CD4-positive, alpha-beta T cell treated with Interleukin-2 at 100 ng/mL for 4 hours (primary cell): Measurements from ENCODE around the gene KHSRP.
"Not testable (repeated sequence)": the region's sequence is repeated elsewhere in the genome, so short reads cannot be mapped to it uniquely, and the experiment has no call there.

ENCODE experiments used
- DNase-seq: peaks from one replicate; pipeline ENCODE4 v3.0.0-alpha.2; 2020; ENCODE audit warnings: low spot score

The KHSRP gene

DNA sequence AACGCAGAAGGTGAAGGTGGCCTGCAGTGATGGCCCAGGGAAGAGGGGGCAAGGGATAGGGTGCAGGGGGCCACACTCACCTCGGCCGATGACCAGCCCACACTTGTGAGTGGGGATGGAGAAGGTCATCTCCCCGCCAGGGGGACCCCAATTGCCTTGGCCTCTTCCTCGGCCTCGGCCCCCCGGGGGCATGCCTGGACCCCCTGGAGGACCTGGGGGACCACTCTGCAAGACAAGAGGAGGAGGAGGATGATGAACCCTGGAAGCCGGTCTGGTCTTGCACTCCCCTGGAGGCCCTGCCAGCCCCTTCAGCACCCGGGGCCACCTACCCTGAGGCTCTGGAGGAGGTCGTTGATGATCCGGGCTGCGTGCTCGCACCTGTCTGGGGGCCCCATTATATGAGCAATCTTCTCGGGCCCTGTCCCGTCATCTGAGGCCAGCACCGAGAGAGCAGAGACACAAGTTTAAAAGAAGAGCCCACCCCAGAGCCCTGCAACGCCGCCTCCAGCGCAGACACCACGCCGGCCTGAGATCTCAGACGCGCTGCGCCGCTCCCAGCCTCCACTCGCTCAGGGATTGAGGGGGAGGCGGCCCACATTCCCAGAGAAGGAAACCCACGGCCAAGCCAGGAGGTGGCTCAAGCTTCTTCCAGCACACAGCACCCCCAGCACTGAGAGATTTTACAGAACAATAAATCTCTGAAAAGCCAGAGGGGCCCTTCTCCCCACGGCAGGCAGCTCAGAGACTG, 7.8 kb downstream of the KHSRP start:
- DNase-seq = no peak

DNA sequence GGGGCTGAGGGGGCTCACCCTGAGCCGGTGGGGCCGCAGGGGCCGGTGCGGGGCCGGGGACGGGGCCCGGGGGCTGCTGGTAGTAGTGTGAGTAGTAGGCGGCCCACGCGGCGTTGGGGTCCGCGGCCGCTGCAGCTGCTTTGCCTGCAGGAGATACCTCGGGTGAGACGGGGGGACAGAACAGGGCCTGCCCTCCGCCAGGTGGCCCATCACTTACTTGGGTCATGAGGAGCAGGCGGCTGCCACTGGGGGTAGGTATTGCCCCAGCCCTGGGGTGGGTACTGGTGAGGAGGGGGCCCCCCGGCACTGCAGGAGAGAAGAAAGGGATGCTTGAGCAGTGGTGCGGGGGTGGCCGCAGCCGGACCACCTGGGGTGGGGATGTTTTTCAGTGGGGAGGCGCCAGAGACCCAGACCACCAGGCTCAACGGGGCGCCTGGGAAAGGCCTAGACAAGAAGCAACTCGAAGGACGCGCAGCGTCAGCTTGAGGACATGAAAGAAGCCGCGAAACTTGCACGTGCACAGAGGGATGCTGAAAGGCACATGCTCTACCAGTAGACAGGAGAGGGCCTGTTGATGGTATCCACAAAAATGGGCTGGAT, 8.9 kb downstream of the KHSRP start:
- no peak for DNase-seq

DNA sequence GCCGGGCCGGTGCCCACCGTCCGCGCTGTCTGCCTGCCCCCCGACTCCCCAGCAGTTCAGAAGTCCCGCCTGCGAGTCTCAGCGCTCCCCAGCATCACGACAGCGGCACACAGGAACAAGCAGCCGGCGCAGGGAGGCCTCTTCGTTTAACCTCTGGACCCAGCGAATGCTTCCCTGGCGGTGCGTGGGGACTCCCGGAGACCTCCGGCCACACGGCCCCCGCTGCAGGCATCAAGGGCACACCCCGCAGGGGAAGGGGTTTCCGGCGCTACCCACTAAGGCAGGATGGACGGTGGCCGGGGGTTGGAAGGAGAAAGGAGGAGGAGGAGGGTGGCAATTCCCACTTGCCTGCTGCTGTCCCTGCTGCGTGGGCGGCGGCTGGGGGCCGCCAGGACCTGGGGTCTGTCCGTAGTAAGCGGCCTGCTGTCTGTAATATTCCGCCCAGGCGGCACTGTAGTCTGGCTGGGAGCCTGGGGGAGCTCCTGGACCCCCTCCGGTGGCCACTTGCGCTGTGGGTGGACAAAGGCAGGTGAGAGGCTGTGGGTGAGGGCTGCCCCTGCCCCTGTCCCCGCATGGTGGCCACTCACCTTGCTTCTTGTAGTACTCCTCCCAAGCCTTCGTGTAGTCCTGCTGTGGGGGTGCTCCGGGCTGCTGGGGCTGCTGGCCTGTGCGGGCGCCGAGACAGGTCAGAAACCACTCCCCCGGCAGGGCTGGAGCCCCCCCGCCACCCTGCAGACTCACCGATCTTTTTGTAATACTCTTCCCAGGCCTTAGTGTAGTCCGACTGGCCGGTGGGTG, 9.6 kb downstream of the KHSRP start:
- DNase-seq = no peak

DNA sequence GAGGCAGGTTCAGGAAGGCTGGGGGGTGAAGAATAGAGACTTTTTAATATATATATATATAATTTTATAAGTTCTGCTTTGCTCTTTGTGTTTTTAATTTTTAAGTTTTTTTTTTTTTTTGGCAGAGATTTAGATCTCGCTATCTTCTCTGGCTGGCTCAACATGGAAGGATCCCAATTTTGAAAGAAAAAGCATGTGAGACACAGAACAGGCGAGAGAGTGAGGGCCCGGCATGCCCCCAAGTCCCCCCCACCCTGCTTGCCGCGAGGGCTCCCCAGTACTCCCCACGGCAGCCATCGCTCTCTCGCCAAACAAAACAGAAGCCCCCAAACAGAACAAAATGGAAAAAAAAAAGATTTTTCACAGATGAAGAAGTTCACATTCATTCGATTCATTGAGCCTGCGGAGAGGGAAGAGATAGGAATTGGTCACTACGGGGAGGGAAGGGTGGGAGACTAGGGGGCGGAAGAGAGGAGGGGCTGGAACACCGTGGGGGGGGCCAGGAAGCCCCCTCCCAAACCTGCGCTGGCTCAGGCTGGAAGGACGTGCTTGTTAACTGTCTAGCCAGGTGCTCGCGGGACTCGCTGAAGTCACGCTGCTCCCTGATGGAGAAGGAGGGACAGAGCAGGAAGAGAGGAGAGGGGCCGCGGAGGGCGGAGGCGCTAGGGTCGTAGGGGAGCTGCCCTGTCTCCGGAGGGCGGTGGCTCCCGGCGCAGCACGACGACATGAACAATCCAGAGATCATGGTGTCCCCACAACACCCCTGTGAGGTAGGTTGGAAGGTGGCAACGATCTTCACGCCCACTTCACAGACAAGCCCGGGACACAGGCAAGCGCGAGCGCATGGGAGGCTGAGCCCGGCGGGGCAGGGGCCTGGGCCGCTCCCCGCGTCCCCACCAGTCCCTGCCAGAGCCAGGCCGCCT, 10.6 kb downstream of the KHSRP start:
- no peak for DNase-seq

DNA sequence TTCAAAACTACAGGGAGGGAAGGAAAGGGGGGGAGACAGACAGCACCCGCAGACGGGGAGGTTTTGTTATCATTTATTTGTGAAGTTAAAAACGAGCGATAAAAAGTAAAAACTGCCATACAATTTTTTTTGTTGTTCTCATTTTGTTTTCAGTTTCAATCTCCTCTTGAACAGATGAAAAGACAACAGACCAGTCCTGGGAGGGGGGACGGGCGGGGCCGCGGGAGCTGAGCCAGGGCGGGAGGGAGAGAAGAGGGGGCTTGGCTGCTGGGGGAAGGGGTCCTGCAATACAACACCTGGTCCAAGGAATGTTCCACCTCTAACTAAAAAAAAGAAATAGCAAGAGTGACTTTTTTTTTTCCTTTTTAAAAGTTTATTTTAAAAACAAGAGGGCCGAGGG, 11.3 kb downstream of the KHSRP start:
- DNase-seq = no peak

DNA sequence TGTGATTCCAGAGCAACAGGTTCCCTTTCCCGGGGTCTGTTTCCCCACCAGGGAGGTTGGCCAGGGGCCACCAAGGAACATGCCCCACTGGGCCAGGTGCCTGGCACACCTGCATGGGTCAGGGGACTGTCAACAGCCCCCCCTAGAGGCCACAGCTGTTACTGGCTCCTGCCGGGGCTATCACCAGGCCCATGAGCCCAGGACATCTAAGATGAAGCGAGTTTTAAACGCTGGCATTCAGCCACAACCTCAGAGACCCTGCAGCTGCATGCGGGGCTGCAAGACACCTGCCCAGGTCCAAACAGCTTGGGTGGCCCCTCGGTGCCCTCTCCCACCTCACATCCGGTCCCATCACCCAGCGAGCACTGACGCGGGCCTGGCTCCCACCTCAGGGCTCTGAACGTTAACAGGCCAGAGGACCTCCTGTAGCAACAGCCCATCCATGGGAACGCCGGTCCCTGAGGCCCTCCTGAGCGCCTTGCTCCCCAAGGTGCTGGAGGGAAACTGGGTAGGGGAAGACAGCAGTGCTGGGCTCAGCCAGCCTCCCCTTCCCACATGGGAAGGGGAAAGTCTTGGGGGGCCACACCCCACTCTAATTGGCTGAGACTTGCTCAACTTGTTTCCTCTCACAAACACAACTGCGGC, 12.0 kb downstream of the KHSRP start:
- DNase-seq = peak; percentile 45

DNA sequence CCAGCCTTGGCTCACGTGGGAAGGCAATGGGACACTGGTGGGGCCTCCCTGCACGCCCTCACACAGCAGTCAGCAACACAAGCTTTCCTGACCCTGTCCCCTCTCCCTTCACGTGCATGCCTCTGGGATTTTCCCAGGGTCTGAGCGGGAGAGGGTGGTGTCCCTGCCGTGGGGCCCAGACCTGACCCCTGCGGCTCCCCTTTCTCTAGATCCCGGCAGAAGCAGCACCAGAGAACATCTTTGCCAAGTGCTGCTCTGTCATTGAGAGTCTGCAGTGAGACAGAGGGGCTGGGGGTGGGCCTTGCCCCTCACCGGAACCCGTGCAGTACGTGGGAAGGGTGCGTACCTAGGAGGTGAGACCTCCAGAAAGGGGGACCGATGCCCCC, 12.6 kb downstream of the KHSRP start:
- DNase-seq = no peak

DNA sequence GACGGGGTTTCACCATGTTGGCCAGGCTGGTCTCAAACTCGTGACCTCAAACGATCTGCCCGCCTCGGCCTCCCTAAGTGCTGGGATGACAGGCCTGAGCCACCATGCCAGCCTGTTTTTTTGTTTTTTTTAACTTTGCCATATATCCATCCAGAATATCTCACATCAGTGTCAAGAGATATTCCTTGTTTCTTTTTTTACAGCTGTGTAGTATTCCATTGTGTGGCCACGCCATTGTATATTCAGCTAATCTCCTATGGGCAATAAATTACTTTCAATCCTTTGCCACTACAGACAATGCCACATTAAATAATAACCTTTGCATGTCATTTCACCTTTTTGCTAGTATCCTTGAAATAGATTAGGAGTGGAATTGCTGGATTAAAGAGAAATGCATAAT, 15.3 kb downstream of the KHSRP start:
- DNase-seq = no peak

DNA sequence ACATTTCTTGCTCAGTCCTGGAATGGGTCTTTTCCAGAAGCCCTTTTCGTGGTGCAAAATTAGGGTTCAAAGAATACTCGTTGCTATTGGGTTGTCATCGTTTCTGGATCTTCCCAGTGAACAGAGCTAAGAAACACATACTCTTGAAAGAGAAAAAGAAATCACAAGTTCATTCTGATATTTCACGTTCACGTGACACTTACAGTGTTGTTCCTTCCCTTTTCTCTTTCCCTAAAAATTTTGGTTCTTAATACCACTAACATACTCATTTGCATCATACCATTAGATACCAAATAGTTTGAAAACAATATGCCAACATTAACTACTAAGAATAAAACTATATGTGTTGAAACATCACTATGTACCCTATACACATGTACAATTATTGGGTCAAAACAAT, 18.2 kb downstream of the KHSRP start:
- no peak for DNase-seq

DNA sequence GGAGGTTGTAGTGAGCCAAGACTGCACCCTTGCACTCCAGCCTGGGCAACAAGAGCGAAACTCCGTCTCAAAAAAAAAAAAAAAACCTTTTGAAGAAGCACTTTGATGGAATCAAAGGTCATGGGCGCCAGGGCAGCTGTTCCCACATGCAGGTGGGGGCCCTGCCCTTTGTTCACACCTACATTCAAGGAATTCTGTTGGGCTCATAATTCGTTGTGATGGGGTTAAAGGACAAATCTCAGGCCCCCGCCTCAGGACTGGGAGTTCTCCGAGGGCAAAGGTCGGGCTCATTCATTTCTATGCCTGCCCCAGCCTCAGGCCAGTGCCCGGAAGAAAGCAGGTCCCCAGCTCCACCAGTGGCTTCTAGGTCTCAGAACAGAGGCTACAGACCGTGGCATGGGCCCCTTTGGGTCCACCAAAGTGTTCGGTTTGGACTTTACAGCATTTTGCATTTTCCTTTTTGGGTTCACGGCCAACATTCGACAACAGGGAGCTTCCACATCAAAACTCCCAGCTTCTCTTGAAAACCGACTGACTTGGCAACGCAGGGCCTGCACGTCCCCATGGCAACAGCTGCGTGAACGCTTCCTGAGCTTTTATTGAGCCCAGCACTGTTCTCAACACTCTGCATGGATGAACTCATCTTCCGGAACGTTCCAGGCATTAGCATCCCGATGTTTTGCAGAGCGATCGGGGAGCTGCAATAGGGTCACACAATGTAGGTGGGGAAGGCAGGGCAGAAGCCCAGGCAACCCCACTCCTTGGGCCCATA, 21.6 kb downstream of the KHSRP start:
- no peak for DNase-seq

DNA sequence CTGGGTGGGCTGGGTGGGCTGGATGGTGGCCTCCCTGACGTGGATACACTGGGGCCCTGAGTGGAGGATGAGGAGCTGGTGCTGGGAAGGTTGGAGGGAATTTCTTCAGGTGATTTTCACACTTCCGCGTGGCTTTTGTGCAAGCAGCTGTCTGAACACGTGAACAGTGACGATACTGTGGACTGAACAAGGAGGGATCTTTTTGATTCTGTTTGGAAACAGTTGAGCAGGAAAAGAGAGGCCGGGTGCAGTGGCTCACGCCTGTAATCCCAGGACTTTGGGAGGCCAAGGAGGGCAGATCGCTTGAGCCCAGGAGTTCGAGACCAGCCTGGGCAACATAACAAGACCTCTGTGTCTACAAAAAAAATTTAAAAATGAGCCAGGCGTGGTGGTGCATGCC, 22.6 kb downstream of the KHSRP start:
- DNase-seq = no peak

DNA sequence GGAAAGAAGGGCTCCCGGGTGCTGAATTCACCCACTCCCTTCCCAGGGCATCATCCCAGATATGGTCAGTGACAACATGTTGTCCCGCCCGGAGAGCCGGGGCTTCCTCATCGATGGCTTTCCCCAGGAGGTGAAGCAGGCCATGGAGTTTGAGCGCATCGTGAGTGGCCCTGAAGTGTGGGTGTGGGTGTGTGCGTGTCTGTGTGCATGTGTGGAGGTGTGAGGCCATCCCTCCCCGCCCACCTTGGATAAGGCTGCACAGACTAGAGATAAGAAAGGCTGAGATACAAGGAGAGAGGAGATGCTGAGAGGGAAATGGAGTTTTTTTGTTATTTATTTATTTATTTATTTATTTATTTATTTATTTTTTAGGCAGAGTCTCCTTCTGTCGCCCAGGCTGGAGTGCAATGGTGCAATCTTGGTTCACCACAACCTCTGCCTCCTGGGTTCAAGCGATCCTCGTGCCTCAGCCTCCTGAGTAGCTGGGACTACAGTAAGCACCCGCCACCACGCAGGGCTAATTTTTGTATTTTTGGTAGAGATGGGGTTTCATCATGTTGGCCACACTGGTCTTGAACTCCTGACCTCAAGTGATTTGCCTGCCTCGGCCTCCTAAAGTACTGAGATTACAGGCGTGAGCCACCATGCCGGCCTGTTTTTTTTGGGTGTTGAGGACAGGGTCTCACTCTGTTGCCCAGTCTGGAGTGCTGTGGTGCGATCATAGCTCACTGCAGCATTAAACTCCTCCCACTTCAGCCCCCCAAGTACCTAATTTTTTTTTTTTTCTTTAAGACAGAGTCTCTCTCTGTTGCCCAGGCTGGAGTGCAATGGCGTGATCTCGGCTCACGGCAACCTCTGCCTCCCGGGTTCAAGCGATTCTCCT, 24.3 kb downstream of the KHSRP start:
- not testable (repeated sequence) for DNase-seq

DNA sequence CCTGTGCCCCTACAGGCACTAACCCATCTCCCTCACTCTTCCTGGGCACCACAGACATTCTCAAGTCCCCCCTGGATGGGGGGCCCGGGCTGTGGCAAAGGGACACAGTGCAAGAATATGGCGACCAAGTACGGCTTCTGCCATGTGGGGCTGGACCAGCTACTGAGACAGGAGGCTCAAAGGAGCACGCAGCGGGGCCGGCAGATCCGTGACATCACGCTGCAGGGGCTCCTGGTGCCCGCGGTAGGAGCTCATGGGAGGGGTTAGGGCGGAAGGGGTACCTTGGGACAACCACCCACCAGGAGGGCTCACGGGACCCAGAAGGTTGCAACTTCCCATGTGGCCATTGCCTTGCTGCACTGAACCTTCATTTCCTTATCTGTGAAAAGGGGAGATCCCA, 28.3 kb downstream of the KHSRP start:
- no peak for DNase-seq

DNA sequence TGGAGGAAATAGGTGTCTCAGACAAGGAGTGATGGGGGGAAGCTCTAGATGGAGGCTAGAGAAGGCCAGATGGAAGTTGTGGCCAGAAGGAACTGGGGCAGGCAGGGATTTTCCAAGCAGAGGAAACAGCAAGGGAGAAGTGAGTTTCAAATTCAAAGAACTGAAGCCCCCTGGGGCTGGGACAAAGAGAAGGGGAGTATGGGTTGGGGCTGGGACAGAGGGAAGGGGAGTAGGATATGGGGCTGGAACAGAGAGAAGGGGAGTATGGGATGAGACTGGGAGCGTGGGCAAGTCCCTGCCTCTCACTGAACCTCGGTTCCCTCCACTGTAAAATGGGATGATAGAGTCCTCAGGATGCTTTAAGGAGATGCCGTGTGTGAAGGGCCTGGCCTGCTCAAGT, 29.8 kb downstream of the KHSRP start:
- no peak for DNase-seq

DNA sequence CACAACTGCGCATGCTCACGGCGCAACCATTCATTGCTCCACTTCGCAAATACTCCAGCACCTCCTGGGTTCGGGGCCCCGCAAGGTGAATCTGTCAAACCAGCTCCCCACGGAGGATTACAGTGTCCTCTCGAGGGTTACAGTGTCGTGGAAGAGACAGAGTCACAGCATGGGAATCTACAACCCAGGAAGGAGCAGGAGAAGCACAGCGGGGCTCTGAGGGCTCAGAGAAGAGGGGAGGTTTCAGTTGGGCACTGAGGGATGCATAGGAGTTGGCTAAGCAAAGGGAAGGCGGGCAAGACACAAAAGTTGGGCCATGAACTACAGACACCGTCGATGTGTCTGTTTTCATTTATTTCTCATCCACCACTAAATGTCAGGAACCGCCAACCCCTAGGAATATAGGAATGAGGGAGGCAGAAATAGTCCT, 30.6 kb downstream of the KHSRP start:
- peak; percentile 79 for DNase-seq

DNA sequence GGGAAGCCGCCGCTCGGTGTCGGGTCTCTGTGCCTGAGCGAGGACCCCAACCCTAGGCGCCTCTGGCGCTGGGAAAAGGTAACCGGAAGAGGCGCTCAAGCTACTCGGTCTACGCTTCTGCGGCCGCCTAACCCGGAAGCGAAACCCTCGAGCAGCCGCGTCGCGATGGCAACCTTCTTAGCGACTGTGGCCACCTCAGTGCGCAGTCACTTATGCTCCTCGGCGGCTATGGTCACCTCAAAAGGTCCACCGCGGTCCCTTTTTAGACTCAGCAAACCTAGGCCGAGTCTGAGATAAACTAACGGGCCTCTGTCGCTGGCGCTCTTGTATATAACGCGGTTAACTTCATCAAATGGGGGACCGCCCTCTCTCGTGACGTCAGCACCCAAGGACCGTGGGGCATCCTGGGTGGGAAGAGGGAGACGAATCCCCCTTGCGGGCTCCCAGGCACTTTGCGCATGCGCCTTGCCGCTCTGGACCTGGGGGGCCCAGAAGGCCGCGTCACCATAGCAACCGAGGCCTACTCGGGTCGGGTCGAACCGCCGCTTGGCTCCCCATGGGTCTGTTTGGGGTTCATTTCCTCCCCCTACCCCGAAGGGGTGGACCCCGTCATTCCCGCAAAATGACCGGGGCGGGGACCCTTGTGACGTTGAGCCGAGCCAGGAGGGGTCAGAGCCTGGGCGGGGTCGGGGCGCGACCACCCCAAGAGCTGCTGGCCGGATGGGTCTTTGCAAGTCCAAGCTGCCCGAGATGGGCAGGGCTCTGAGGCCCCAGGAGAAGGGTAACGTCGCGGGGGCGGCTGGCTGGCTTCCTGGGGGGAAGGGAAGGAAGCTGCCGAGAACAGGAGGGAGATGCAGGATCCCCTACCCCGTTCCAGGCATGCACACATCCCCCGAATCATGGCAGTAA, 31.3 kb downstream of the KHSRP start, which contains the start of gene GTF2F1:
TSS of gene GTF2F1 (minus strand) at position 91 of the 909 bp plus-strand sequence. CDS start 169 bp downstream, outside the sequence.
- peak; percentile 94 for DNase-seq

DNA sequence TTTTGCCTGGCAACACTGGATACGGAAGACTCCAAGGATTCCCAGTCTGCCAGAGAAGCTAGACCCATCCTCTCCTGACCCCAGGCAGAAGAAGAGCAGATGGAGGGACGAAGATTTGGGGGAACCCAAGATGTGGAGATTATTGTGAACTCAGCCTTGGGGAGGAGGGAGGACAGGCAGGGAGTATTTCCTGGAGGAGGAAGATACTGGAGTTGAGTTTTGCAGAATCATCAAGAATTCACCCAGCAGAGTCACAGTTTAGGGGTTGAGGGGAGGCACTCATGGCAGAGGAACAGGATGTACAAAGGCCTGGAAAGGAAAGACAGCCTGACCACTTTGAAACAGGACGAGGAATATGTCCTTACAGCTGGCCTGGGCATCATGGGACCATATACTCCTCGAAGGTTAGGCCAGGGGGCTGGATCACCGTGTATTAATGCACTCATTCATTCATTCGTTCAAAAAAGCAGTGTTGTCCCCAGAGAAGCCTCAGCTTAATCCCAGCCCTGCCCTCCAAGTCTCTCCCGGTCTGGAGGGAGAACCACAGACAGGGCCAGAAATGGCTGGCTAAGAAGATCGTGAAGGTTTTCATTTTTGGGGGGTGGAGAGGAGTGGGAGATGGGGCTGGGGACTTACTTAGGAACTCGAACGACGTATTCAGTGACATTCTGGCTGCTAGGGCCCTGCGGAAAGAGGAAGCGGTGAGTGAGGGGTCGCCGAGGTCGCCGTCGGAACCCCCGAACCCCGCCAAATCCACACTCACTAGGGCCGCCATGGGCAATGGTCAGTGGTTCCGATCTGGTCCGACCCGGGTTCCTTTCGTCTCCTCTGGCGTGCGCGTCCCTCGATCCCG, 32.2 kb downstream of the KHSRP start:
- no peak for DNase-seq

DNA sequence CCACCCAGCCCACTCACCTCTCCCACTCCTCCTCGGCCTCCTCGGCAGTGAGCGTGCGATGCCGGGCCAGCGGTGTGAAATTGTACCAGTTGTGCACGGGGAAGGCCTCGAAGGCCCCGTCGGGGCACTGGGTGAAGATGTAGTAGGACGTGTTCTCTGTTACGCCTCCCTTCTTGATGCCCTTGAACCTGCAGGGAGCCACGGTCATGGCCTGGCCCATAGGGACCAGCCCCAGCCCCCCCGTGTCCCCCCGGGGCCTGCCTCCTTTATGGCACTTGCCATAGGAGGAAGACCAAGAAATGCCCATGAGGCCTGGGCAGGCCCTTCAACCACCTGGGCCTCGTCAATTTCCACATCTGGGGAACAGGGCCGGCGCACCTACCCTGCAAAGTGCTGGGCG, 37.2 kb downstream of the KHSRP start:
- DNase-seq = no peak
